K562 (cell line): ENCODE data around the gene ELMO3. TPM values are rescaled to one million over a fixed set of nuclear protein-coding genes. Genes with fewer than 3 reads are reported as not detected.

Experiments used
- BHLHE40 ChIP-seq: IDR thresholded peaks from 2 replicates; pipeline ENCODE4 v1.6.1; 2011; ENCODE audit warnings: low read length, improper control_type of control experiment
- CBX3 ChIP-seq, 2 experiments: IDR thresholded peaks; 1 replicate in 1 of 2; 2 replicates in 1 of 2; pipeline ENCODE4 v1.6.1; 2012; ENCODE audit warnings: inconsistent platforms in 2 of 2, low read length in 2 of 2, borderline replicate concordance in 1 of 2, control low read depth in 1 of 2
- HDAC2 ChIP-seq: fragments of 450-650 bp; IDR thresholded peaks from 2 replicates; pipeline ENCODE4 v1.6.1; 2016; ENCODE audit warnings: mild to moderate bottlenecking
- JUN ChIP-seq, 2 experiments: sonication (generic) in 1 of 2; formaldehyde crosslinking in 1 of 2; IDR thresholded peaks; 2 replicates each; pipeline versions ENCODE4 v1.6.1 to v1.8.0; 2012 to 2022; ENCODE audit warnings: borderline replicate concordance in 2 of 2, mild to moderate bottlenecking in 2 of 2, improper control_type of control experiment in 1 of 2, low read depth in 1 of 2, low read length in 1 of 2, missing genetic modification reagents in 1 of 2
- MYC ChIP-seq, 2 experiments: fragments of 250-450 bp in 1 of 2; sonication (Bioruptor Pico) in 1 of 2; IDR thresholded peaks; 2 replicates each; pipeline versions ENCODE4 v1.5.1 to v1.6.1; 2012 to 2021; ENCODE audit warnings: low read depth in 2 of 2, borderline replicate concordance in 1 of 2, improper control_type of control experiment in 1 of 2, low read length in 1 of 2, mild to moderate bottlenecking in 1 of 2, moderate library complexity in 1 of 2
- RBM15 ChIP-seq: fragments of 200-400 bp; formaldehyde crosslinking; IDR thresholded peaks from 2 replicates; pipeline ENCODE4 v1.6.1; 2018; ENCODE audit warnings: mild to moderate bottlenecking, low read length, moderate library complexity; ENCODE audit not compliant: insufficient read depth
- ZNF324 ChIP-seq: fragments of 250-450 bp; sonication (Bioruptor Pico); IDR thresholded peaks from 2 replicates; pipeline ENCODE4 v1.4.0; 2020; ENCODE audit warnings: mild to moderate bottlenecking
- polyA plus RNA-seq, 8 experiments: library from polyadenylated mRNA; depleted of rRNA in 4 of 8; stranded (reverse) in 5 of 8; unstranded in 3 of 8; fragments of >200 nt; fragmentation: Nextera tagmentation in 2 of 8; fragmentation: Illumina TruSeq in 1 of 8; extraction: Ambion mirVana in 2 of 8; extraction: Trizol in 1 of 8; gene quantifications; 2 replicates each; pipeline versions ENCODE4 v1.2.1 to v1.2.3, GENCODE V29; 2011 to 2014; ENCODE audit warnings: inconsistent platforms in 1 of 8, missing spikeins in 1 of 8
- total RNA-seq, 7 experiments: library from RNA; depleted of rRNA in 6 of 7; stranded (reverse); fragments of >200 nt in 6 of 7; fragmentation: Illumina TruSeq in 2 of 7; extraction: Trizol in 2 of 7; gene quantifications; 2 replicates each; pipeline versions ENCODE4 v1.2.1 to v1.2.3, GENCODE V29; 2011 to 2021; ENCODE audit warnings: low replicate concordance in 1 of 7
- TF ChIP-seq, protein P1 (sequence below): sonication (generic); formaldehyde crosslinking; IDR thresholded peaks from 2 replicates; pipeline ENCODE4 v1.8.1; 2023; ENCODE audit warnings: missing genetic modification reagents, mild to moderate bottlenecking, borderline replicate concordance
- TF ChIP-seq, protein P2 (sequence below): sonication (generic); formaldehyde crosslinking; IDR thresholded peaks from 2 replicates; pipeline ENCODE4 v1.8.0; 2023; ENCODE audit warnings: mild to moderate bottlenecking, missing genetic modification reagents
- TF ChIP-seq, protein P3 (sequence below): sonication (generic); formaldehyde crosslinking; IDR thresholded peaks from 2 replicates; pipeline ENCODE4 v1.8.1; 2022; ENCODE audit warnings: missing genetic modification reagents
- TF ChIP-seq, protein P4 (sequence below): sonication (generic); formaldehyde crosslinking; IDR thresholded peaks from 2 replicates; pipeline ENCODE4 v1.8.0; 2023; ENCODE audit warnings: mild to moderate bottlenecking, missing genetic modification reagents
- TF ChIP-seq, protein P5 (sequence below): fragments of 250-450 bp; sonication (Bioruptor Pico); IDR thresholded peaks from 2 replicates; pipeline ENCODE4 v1.8.0; 2021; ENCODE audit warnings: borderline replicate concordance, mild to moderate bottlenecking, moderate library complexity; ENCODE audit not compliant: poor library complexity, severe bottlenecking

Gene ELMO3
- total and polyA plus RNA-seq, 9 of the 15 experiments (the other 6 are each of a cell fraction or from before 2014, with no cell fraction given) = 0.04 to 5.1 (median 1.5) TPM

DNA sequence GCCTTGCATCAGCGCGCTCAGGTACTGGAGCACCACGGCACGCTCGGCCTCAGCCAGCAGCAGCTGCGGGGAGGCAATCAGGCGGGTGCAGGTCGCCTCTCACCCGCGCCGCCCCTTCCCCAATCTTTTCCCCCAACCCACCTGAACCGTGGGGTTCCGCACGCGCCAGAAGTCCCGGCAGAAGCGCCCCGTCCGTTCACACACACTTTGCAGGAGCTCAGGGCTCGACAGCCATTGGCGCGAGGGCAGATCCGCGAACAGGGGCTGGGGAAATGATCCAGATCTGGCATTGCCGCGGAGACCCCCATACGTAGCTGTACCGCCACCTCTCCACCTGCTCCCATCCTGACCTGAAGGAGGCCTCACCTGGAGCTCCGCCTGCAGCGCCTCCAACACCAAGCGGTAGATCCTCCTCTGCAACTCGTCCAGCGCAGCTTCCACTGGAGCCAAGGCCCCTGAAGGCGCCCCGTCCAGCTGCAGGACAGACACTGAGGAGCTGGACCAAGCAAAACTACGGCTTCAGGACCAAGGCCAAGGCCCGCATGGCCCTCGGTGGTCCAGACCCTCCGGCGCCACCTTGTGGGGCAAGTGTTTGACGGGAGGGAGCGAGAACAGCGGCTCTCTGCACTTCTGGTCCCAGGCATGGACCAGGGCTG lies 13.8 kb upstream of the ELMO3 start (continued):
- TF ChIP-seq, protein P1, sequence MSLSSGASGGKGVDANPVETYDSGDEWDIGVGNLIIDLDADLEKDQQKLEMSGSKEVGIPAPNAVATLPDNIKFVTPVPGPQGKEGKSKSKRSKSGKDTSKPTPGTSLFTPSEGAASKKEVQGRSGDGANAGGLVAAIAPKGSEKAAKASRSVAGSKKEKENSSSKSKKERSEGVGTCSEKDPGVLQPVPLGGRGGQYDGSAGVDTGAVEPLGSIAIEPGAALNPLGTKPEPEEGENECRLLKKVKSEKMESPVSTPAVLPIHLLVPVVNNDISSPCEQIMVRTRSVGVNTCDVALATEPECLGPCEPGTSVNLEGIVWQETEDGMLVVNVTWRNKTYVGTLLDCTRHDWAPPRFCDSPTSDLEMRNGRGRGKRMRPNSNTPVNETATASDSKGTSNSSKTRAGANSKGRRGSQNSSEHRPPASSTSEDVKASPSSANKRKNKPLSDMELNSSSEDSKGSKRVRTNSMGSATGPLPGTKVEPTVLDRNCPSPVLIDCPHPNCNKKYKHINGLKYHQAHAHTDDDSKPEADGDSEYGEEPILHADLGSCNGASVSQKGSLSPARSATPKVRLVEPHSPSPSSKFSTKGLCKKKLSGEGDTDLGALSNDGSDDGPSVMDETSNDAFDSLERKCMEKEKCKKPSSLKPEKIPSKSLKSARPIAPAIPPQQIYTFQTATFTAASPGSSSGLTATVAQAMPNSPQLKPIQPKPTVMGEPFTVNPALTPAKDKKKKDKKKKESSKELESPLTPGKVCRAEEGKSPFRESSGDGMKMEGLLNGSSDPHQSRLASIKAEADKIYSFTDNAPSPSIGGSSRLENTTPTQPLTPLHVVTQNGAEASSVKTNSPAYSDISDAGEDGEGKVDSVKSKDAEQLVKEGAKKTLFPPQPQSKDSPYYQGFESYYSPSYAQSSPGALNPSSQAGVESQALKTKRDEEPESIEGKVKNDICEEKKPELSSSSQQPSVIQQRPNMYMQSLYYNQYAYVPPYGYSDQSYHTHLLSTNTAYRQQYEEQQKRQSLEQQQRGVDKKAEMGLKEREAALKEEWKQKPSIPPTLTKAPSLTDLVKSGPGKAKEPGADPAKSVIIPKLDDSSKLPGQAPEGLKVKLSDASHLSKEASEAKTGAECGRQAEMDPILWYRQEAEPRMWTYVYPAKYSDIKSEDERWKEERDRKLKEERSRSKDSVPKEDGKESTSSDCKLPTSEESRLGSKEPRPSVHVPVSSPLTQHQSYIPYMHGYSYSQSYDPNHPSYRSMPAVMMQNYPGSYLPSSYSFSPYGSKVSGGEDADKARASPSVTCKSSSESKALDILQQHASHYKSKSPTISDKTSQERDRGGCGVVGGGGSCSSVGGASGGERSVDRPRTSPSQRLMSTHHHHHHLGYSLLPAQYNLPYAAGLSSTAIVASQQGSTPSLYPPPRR (CRISPR knock-in tag) = no peak; the same call in 1 of the 2 replicates
- TF ChIP-seq, protein P2, sequence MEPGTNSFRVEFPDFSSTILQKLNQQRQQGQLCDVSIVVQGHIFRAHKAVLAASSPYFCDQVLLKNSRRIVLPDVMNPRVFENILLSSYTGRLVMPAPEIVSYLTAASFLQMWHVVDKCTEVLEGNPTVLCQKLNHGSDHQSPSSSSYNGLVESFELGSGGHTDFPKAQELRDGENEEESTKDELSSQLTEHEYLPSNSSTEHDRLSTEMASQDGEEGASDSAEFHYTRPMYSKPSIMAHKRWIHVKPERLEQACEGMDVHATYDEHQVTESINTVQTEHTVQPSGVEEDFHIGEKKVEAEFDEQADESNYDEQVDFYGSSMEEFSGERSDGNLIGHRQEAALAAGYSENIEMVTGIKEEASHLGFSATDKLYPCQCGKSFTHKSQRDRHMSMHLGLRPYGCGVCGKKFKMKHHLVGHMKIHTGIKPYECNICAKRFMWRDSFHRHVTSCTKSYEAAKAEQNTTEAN (CRISPR knock-in tag) = peak; percentile 91
- peak; percentile 80 for TF ChIP-seq MYC (IDR thresholded peaks at IDR 0.05; ENCODE audit: low read depth, low read length)
- no peak for TF ChIP-seq MYC (CRISPR knock-in tag; IDR thresholded peaks at IDR 0.05; ENCODE audit: borderline replicate concordance, low read depth)
- no peak for TF ChIP-seq RBM15
- no peak for TF ChIP-seq ZNF324 (CRISPR knock-in tag)
- peak; percentile 63 for TF ChIP-seq BHLHE40
- TF ChIP-seq, protein P3, sequence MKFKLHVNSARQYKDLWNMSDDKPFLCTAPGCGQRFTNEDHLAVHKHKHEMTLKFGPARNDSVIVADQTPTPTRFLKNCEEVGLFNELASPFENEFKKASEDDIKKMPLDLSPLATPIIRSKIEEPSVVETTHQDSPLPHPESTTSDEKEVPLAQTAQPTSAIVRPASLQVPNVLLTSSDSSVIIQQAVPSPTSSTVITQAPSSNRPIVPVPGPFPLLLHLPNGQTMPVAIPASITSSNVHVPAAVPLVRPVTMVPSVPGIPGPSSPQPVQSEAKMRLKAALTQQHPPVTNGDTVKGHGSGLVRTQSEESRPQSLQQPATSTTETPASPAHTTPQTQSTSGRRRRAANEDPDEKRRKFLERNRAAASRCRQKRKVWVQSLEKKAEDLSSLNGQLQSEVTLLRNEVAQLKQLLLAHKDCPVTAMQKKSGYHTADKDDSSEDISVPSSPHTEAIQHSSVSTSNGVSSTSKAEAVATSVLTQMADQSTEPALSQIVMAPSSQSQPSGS (CRISPR knock-in tag) = no peak; the same call in 1 of the 2 replicates
- TF ChIP-seq, protein P4, sequence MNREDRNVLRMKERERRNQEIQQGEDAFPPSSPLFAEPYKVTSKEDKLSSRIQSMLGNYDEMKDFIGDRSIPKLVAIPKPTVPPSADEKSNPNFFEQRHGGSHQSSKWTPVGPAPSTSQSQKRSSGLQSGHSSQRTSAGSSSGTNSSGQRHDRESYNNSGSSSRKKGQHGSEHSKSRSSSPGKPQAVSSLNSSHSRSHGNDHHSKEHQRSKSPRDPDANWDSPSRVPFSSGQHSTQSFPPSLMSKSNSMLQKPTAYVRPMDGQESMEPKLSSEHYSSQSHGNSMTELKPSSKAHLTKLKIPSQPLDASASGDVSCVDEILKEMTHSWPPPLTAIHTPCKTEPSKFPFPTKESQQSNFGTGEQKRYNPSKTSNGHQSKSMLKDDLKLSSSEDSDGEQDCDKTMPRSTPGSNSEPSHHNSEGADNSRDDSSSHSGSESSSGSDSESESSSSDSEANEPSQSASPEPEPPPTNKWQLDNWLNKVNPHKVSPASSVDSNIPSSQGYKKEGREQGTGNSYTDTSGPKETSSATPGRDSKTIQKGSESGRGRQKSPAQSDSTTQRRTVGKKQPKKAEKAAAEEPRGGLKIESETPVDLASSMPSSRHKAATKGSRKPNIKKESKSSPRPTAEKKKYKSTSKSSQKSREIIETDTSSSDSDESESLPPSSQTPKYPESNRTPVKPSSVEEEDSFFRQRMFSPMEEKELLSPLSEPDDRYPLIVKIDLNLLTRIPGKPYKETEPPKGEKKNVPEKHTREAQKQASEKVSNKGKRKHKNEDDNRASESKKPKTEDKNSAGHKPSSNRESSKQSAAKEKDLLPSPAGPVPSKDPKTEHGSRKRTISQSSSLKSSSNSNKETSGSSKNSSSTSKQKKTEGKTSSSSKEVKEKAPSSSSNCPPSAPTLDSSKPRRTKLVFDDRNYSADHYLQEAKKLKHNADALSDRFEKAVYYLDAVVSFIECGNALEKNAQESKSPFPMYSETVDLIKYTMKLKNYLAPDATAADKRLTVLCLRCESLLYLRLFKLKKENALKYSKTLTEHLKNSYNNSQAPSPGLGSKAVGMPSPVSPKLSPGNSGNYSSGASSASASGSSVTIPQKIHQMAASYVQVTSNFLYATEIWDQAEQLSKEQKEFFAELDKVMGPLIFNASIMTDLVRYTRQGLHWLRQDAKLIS (CRISPR knock-in tag) = peak; percentile 98
- TF ChIP-seq, protein P5, sequence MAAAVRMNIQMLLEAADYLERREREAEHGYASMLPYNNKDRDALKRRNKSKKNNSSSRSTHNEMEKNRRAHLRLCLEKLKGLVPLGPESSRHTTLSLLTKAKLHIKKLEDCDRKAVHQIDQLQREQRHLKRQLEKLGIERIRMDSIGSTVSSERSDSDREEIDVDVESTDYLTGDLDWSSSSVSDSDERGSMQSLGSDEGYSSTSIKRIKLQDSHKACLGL (CRISPR knock-in tag) = peak; percentile 63
- TF ChIP-seq HDAC2 = peak; percentile 68; the same call in 1 of the 2 replicates
- peak; percentile 55; the same call in 1 of the 2 replicates for TF ChIP-seq JUN (IDR thresholded peaks at IDR 0.05; ENCODE audit: borderline replicate concordance, low read depth, low read length)
- TF ChIP-seq JUN (CRISPR knock-in tag; IDR thresholded peaks at IDR 0.05; ENCODE audit: borderline replicate concordance) = no peak; the same call in 1 of the 2 replicates
- peak in 1 of 2 experiments; percentile 75; a peak in 1 of 3 replicates for TF ChIP-seq CBX3 (IDR thresholded peaks at IDR 0.05; ENCODE audit: borderline replicate concordance in 1 of 2, low read length in 2 of 2)
